Measurements from ENCODE around the gene CYYR1. TPM values are rescaled to one million over a fixed set of nuclear protein-coding genes. Genes with fewer than 3 reads are reported as not detected.

CYYR1 gene
- total RNA-seq, 1 donor from 2014 or later: 6.4 TPM

DNA sequence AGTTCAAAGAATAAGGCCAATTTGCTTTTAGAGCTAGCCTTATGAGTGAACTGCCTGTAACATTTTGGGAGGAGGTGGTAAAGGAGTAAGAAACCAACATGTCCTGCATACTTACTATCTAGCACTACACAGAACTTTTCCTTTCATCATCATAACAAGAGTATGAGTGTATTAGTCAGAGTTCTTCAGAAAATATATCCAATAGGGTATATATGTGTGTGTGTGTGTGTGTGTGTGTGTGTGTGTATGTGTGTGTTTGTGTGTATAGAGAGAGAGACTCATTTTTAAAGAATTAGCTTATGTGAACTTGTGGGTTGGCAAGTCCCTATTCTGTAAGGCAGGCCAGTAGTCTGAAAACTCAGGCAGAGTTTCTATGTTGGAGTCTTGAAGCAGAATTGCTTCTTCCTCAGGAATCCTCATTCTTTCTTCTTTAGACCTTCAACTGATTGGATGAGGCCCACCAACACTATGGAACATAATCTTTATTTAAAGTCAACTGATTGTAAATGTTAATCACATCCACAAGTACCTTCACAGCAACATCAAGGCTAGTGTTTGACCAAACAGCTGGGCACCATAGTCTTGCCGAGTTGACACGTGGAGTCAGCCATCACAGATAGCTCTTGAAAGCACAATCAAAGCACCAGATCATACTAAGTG is 121.9 kb downstream of the CYYR1 start:
- no peak for DNase-seq (ENCODE audit: low read depth)
- TF ChIP-seq, protein P1, sequence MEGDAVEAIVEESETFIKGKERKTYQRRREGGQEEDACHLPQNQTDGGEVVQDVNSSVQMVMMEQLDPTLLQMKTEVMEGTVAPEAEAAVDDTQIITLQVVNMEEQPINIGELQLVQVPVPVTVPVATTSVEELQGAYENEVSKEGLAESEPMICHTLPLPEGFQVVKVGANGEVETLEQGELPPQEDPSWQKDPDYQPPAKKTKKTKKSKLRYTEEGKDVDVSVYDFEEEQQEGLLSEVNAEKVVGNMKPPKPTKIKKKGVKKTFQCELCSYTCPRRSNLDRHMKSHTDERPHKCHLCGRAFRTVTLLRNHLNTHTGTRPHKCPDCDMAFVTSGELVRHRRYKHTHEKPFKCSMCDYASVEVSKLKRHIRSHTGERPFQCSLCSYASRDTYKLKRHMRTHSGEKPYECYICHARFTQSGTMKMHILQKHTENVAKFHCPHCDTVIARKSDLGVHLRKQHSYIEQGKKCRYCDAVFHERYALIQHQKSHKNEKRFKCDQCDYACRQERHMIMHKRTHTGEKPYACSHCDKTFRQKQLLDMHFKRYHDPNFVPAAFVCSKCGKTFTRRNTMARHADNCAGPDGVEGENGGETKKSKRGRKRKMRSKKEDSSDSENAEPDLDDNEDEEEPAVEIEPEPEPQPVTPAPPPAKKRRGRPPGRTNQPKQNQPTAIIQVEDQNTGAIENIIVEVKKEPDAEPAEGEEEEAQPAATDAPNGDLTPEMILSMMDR (IDR thresholded peaks at IDR 0.05; ENCODE audit: insufficient read depth, low read length, poor library complexity, severe bottlenecking): no peak
- no peaks in the 10 kb centered on the region for H3K36me3 ChIP-seq (ENCODE audit: control insufficient read depth, insufficient read depth, low read length)
- H3K4me3 ChIP-seq (ENCODE audit: low read depth, low read length): no peak overlapping the region
- H3K27me3 ChIP-seq (ENCODE audit: control insufficient read depth, insufficient read depth, low read length): no peaks in the 10 kb centered on the region

DNA sequence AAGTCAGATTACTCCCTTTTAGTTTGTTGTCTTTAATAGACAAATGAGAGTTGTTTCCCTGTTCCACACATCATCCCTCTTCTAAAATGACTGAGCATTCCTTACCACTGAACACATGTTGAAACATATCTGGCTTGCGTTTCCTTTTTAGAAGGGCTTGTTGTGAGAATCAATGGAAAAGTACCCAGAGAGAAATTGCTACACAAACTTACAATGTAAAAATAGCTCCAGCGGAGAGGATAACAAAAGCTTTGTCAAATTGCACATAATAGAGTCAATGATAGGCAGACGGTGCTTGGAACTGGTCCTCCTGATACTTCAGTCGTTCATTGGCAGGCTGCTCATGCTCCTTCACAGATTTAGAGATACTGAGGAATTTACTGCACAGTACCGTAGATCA is 123.9 kb downstream of the CYYR1 start:
- DNase-seq (ENCODE audit: low read depth): no peak
- H3K4me3 ChIP-seq (ENCODE audit: low read depth, low read length): no peak overlapping the region

DNA sequence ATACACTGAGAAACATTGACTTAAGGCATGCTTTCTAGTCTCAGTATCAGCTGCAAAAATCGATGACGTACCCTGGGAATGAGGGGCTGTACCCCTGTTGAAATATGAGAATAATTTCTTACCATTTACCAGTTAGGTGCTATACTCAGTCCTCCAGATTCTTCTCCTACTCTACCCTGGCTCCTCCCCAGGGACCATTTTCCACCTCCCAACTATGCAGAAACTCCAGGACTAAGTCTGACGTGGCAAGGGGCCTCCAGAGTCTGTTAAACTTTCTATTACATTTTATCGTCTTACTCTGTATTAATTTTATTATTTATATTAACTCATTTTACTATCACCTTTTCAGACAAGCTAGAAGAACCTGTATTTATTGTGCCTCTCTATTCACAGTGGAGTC is 124.3 kb downstream of the CYYR1 start:
- H3K27me3 ChIP-seq (ENCODE audit: control insufficient read depth, insufficient read depth, low read length): no peaks in the 10 kb centered on the region
- DNase-seq (ENCODE audit: low read depth): no peak
- no peak overlapping the region for H3K4me3 ChIP-seq (ENCODE audit: low read depth, low read length)
- H3K36me3 ChIP-seq (ENCODE audit: control insufficient read depth, insufficient read depth, low read length): no peaks in the 10 kb centered on the region
- TF ChIP-seq, protein P1 (IDR thresholded peaks at IDR 0.05; ENCODE audit: insufficient read depth, low read length, poor library complexity, severe bottlenecking): no peak

More for the DNA sequence above, 123.9 kb downstream of the CYYR1 start:
- Histone ChIP-seq H3K27me3 (ENCODE audit: control insufficient read depth, insufficient read depth, low read length) (no peaks in the 10 kb centered on the region), H3K36me3 (ENCODE audit: control insufficient read depth, insufficient read depth, low read length) (no peaks in the 10 kb centered on the region)
- TF ChIP-seq, protein P1 (IDR thresholded peaks at IDR 0.05; ENCODE audit: insufficient read depth, low read length, poor library complexity, severe bottlenecking): no peak

DNA sequence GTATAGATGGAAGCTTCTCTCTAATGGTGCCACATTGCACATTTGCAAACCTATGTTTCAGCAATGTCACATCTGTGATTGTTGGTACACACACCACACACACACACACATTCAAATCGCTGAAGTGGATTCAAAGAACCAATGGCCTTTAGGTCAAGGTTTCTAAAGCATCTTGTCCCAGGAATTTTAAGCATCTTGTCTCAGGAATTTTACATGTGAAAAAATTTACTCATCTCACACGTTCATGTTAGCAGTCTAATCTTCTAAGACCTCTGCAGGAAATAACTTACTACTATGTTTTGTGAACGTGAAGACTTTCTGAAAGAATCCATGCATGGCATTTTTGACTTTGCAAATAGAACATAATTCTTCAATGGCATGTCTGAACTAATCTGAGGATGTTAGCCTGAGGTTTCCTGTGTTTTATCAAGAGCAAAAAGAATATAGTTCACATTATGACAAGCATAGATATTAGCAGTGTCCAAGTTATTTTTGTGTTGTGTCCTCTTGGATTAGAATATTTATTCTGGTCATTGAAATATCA is 125.1 kb downstream of the CYYR1 start:
- H3K36me3 ChIP-seq (ENCODE audit: control insufficient read depth, insufficient read depth, low read length): no peaks in the 10 kb centered on the region
- H3K27me3 ChIP-seq (ENCODE audit: control insufficient read depth, insufficient read depth, low read length): no peaks in the 10 kb centered on the region
- TF ChIP-seq, protein P1 (IDR thresholded peaks at IDR 0.05; ENCODE audit: insufficient read depth, low read length, poor library complexity, severe bottlenecking): no peak
- no peak for DNase-seq (ENCODE audit: low read depth)
- H3K4me3 ChIP-seq (ENCODE audit: low read depth, low read length): no peak overlapping the region

DNA sequence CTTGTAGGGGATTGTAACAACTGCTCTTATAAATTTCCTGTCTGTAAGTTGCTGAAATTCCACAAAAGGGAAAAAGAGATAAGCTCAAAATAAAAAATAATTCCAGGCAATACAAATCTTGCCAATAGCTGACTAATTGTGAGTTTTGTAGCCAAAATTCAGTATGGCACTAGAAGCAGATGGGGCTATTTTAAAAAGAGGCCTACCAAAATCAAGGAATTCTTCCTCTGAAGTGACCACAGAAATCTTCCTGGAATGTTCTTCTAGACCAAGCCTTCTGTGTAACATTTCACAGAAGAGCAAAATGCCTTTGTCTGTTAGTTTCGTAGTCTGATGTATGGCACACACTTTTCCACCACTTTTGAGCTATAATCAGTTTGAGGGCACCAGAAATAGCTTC is 127.6 kb downstream of the CYYR1 start:
- H3K36me3 ChIP-seq (ENCODE audit: control insufficient read depth, insufficient read depth, low read length): no peaks in the 10 kb centered on the region
- no peak overlapping the region for H3K4me3 ChIP-seq (ENCODE audit: low read depth, low read length)
- H3K27me3 ChIP-seq (ENCODE audit: control insufficient read depth, insufficient read depth, low read length): no peaks in the 10 kb centered on the region
- TF ChIP-seq, protein P1 (IDR thresholded peaks at IDR 0.05; ENCODE audit: insufficient read depth, low read length, poor library complexity, severe bottlenecking): no peak
- DNase-seq (ENCODE audit: low read depth): no peak

DNA sequence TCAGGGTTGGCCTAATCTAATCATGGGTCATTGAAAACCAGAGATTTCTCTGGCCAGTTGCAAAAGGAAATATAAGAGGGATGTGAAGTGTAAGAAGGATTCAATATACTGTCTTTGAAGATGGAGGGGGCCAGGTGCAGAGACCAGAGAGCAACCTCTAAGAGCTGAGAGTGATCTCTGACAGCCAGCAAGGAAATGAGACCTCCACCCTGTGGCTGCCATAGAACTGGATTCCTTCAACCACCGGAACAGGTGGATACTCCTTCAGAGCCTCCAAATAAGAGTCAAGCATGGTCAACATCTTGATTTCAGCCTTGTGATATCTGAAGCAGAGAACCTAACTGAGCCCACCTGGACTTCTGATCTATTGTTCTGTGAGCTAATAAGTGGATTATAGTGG is 128.4 kb downstream of the CYYR1 start:
- Histone ChIP-seq H3K27me3 (ENCODE audit: control insufficient read depth, insufficient read depth, low read length) (no peaks in the 10 kb centered on the region), H3K36me3 (ENCODE audit: control insufficient read depth, insufficient read depth, low read length) (no peaks in the 10 kb centered on the region), H3K4me3 (ENCODE audit: low read depth, low read length) (no peak overlapping the region)
- DNase-seq (ENCODE audit: low read depth): no peak
- TF ChIP-seq, protein P1 (IDR thresholded peaks at IDR 0.05; ENCODE audit: insufficient read depth, low read length, poor library complexity, severe bottlenecking): no peak

Measured in kidney epithelial cell (primary cell).